ENCODE results near the gene CKAP2L. TPM values are rescaled to one million over a fixed set of nuclear protein-coding genes. Genes with fewer than 3 reads are reported as not detected.

Gene CKAP2L
- total and polyA plus RNA-seq, 8 donors: 1.1 to 4.4 (median 1.3) TPM

GRCh38 chr2:112779598-112779997, 15.2 kb upstream of the CKAP2L start:
- Histone ChIP-seq H3K4me3 (no peak overlapping the region), H3K9me3 (no peaks in the 10 kb centered on the region), H3K36me3 (no peaks in the 10 kb centered on the region), H3K27ac (no peak overlapping the region), H3K27me3 (no peaks in the 10 kb centered on the region), H3K4me1 (peaks cover 0 to 4% (median 0%) of the 10 kb centered on the region in 4 donors)
- 85 to 98% (median 90%) methylated on average over 1 of the region's 1 CpG for WGBS, 5 donors
- no peak for TF ChIP-seq POLR2A (IDR thresholded peaks at IDR 0.05)
- no peak for TF ChIP-seq POLR2AphosphoS5 (IDR thresholded peaks at IDR 0.05)
- TF ChIP-seq, protein P1, sequence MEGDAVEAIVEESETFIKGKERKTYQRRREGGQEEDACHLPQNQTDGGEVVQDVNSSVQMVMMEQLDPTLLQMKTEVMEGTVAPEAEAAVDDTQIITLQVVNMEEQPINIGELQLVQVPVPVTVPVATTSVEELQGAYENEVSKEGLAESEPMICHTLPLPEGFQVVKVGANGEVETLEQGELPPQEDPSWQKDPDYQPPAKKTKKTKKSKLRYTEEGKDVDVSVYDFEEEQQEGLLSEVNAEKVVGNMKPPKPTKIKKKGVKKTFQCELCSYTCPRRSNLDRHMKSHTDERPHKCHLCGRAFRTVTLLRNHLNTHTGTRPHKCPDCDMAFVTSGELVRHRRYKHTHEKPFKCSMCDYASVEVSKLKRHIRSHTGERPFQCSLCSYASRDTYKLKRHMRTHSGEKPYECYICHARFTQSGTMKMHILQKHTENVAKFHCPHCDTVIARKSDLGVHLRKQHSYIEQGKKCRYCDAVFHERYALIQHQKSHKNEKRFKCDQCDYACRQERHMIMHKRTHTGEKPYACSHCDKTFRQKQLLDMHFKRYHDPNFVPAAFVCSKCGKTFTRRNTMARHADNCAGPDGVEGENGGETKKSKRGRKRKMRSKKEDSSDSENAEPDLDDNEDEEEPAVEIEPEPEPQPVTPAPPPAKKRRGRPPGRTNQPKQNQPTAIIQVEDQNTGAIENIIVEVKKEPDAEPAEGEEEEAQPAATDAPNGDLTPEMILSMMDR (IDR thresholded peaks at IDR 0.05): no peak
- TF ChIP-seq EP300 (IDR thresholded peaks at IDR 0.05): no peak
- intact Hi-C loops (cut with DNase I; ENCODE audit: low total_unique reads): no loop called here
- DNase-seq: no peak

DNA sequence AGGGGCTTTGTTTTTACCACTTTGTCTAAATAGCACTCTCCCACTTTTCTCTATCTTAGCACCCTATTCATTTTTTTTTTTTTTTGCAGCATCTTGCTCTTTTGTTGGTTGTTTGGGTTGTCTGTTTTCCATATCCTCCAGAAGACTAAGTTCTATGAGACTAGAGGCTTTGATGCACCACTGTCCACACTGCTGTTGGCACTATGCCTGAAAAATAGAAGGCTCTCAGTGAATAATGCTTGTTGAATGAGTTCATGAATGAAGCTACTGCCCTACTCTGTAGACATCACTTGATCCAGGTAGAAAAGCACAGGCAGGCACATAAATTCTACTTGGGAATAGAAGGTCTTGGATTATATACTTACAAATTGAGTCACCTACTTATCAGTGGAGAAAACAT, 12.6 kb upstream of the CKAP2L start:
- DNase-seq: no peak
- H3K27ac ChIP-seq: no peak overlapping the region
- H3K4me3 ChIP-seq: no peak overlapping the region
- no peaks in the 10 kb centered on the region for H3K27me3 ChIP-seq
- intact Hi-C loops (cut with DNase I; ENCODE audit: low total_unique reads): no loop called here
- H3K9me3 ChIP-seq: no peaks in the 10 kb centered on the region
- no peaks in the 10 kb centered on the region for H3K4me1 ChIP-seq
- no peaks in the 10 kb centered on the region for H3K36me3 ChIP-seq
- TF ChIP-seq, protein P1 (IDR thresholded peaks at IDR 0.05): no peak
- TF ChIP-seq EP300 (IDR thresholded peaks at IDR 0.05): no peak
- TF ChIP-seq POLR2AphosphoS5 (IDR thresholded peaks at IDR 0.05): no peak
- TF ChIP-seq POLR2A (IDR thresholded peaks at IDR 0.05): no peak

DNA sequence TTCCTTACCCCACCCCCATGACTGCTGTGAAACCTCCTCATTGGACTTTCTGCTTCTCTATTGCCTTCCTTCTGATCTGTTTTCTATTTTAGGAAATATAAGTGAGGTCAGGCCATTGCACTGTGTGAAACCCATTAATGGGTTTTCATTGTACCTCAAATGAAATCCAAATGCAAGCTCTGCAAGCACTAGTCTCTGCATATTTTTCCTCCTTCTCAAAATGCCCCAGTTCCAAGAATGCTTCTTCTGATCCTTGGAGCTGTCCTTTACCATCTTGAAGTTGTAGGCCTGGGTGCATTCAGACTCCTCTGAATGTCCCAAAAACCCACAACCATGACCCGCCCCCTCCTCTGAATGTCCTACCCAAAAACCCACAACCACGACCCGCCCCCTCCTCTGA, 11.7 kb upstream of the CKAP2L start:
- H3K27me3 ChIP-seq: no peaks in the 10 kb centered on the region
- intact Hi-C loops (cut with DNase I; ENCODE audit: low total_unique reads): no loop called here
- H3K27ac ChIP-seq: no peak overlapping the region
- H3K9me3 ChIP-seq: no peaks in the 10 kb centered on the region
- 75 to 100% (median 89%) methylated on average over 1 to 3 of the region's 3 CpGs; no CpG with 5 or more reads in 1 of the 5 donors for whole genome bisulfite sequencing, 5 donors
- TF ChIP-seq POLR2A (IDR thresholded peaks at IDR 0.05) (no peak), EP300 (IDR thresholded peaks at IDR 0.05) (no peak), POLR2AphosphoS5 (IDR thresholded peaks at IDR 0.05) (no peak)
- TF ChIP-seq, protein P1 (IDR thresholded peaks at IDR 0.05): no peak
- H3K4me3 ChIP-seq: no peak overlapping the region
- H3K36me3 ChIP-seq: no peaks in the 10 kb centered on the region
- H3K4me1 ChIP-seq: no peaks in the 10 kb centered on the region
- DNase-seq: no peak

DNA sequence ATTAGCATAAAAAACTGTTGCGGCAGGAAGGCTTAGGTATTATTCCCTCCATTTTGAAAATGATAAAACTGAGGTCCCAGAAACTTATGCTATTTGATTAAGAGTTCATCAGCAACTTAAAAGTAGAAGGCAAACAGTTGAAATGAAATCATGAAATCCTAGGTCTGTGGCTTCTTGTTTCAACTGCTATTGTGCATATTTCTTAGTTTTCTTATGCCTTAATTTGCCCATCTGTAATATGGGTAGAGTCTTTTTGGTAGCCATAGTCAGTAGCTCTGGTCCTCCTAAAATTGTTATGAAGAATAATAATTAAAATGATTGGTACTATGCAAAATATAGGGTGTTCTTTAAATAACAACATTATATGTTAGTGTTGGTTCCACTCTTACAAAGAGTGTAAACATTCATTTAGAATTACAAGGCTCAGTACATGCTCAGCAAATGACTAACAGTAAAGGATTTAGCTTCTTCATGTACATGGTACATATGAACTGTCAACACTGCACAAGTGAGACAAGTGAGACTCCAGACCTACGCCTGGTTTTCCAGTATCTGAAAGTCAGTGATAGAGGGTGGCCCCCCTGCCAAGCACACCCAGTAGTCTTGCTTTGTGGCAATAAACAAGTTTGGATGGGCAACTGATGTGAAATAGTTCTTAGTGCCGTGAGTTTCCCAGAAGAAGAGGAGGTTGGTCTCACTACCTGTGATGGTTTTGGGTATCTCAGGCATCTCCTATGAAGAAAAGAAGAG, 10.3 kb upstream of the CKAP2L start:
- WGBS, 5 donors: 94 to 98% (median 94%) methylated on average over 3 of the region's 3 CpGs
- Histone ChIP-seq H3K4me3 (no peak overlapping the region), H3K4me1 (no peaks in the 10 kb centered on the region), H3K9me3 (no peaks in the 10 kb centered on the region), H3K27ac (no peak overlapping the region), H3K27me3 (no peaks in the 10 kb centered on the region), H3K36me3 (no peaks in the 10 kb centered on the region)
- DNase-seq: no peak
- intact Hi-C loops (cut with DNase I; ENCODE audit: low total_unique reads): no loop called here
- no peak for TF ChIP-seq POLR2A (IDR thresholded peaks at IDR 0.05)
- TF ChIP-seq EP300 (IDR thresholded peaks at IDR 0.05): no peak
- TF ChIP-seq, protein P1 (IDR thresholded peaks at IDR 0.05): no peak
- no peak for TF ChIP-seq POLR2AphosphoS5 (IDR thresholded peaks at IDR 0.05)
